LNCAP (cell line): ENCODE results near the gene PPFIA4.

Experiments used
- CTCF ChIP-seq: fragments of 450-650 bp; IDR thresholded peaks from 2 replicates; pipeline ENCODE4 v1.5.1; 2017; ENCODE audit warnings: mild to moderate bottlenecking

PPFIA4 gene

GRCh38 chr1:202989879-202990278 lies 36.4 kb upstream of the PPFIA4 start:
- TF ChIP-seq CTCF: no peak

- no peak for TF ChIP-seq CTCF
Observed at GRCh38 chr1:202991112-202991511, 35.2 kb upstream of the PPFIA4 start.

- no peak for TF ChIP-seq CTCF
Observed at GRCh38 chr1:202994756-202995155, 31.5 kb upstream of the PPFIA4 start.

GRCh38 chr1:202998836-202999750 lies 27.2 kb upstream of the PPFIA4 start:
- peak; percentile 91 for TF ChIP-seq CTCF

GRCh38 chr1:203000217-203000944 lies 25.9 kb upstream of the PPFIA4 start:
- TF ChIP-seq CTCF: no peak

- TF ChIP-seq CTCF: no peak
Observed at GRCh38 chr1:203001986-203002385, 24.3 kb upstream of the PPFIA4 start.

- no peak for TF ChIP-seq CTCF
Observed at GRCh38 chr1:203002951-203003350, 23.3 kb upstream of the PPFIA4 start.
